SU-DHL-6 (cell line): ENCODE data around the gene TXNL1.

ENCODE experiments used
- H2AFZ ChIP-seq: fragments of 200-600 bp; sonication (generic); 2 replicates; pipeline ENCODE4 v1.6.1; 2014; ENCODE audit warnings: low read depth, mild to moderate bottlenecking, moderate library complexity, mixed read lengths, antibody characterized with exemption, low read length; ENCODE audit not compliant: severe bottlenecking
- H3F3A ChIP-seq: fragments of 200-600 bp; shearing (Covaris generic); 2 replicates; pipeline ENCODE4 v1.6.0; 2016; ENCODE audit warnings: antibody characterized with exemption, mild to moderate bottlenecking; ENCODE audit not compliant: insufficient read depth
- H3K27ac ChIP-seq: fragments of 200-600 bp; sonication (generic); 2 replicates; pipeline ENCODE4 v1.5.1; 2016; ENCODE audit warnings: low read depth, mild to moderate bottlenecking, low read length, moderate library complexity, mixed read lengths
- H3K27me3 ChIP-seq: fragments of 200-600 bp; sonication (generic), shearing (Covaris generic); 2 replicates; pipeline ENCODE4 v1.6.0; 2014; ENCODE audit warnings: mild to moderate bottlenecking, low read length
- H3K36me3 ChIP-seq: fragments of 200-600 bp; sonication (generic); 2 replicates; pipeline ENCODE4 v1.6.1; 2014; ENCODE audit warnings: mild to moderate bottlenecking, low read length, mixed read lengths
- H3K4me2 ChIP-seq: fragments of 300-600, 200-600 bp; shearing (Covaris generic), sonication (generic); 2 replicates; pipeline ENCODE4 v1.6.0; 2014; ENCODE audit warnings: low read length, low read depth, mild to moderate bottlenecking; ENCODE audit not compliant: poor library complexity, severe bottlenecking
- H3K4me3 ChIP-seq: fragments of 200-600 bp; sonication (generic); 2 replicates; pipeline ENCODE4 v1.5.1; 2014; ENCODE audit warnings: antibody characterized with exemption, low read length, mild to moderate bottlenecking, mixed read lengths; ENCODE audit not compliant: insufficient read depth, poor library complexity, severe bottlenecking
- H3K79me2 ChIP-seq: fragments of 200-600 bp; sonication (generic); 2 replicates; pipeline ENCODE4 v1.6.1; 2014; ENCODE audit warnings: mild to moderate bottlenecking, low read length, moderate library complexity; ENCODE audit not compliant: insufficient read depth
- H3K9ac ChIP-seq: fragments of 200-600 bp; sonication (generic); 2 replicates; pipeline ENCODE4 v1.7.0; 2014; ENCODE audit warnings: mild to moderate bottlenecking, low read length
- H3K9me2 ChIP-seq: fragments of 200-600 bp; sonication (generic); replicated peaks from 2 replicates; pipeline ENCODE4 v1.6.1; 2014; ENCODE audit warnings: low read length; ENCODE audit not compliant: insufficient read depth
- H3K9me3 ChIP-seq: fragments of 200-600 bp; sonication (generic); 2 replicates; pipeline ENCODE4 v1.6.1; 2014; ENCODE audit warnings: low read length, mixed read lengths; ENCODE audit not compliant: insufficient read depth
- H4K20me1 ChIP-seq: fragments of 200-600 bp; sonication (generic); 2 replicates; pipeline ENCODE4 v1.6.1; 2014; ENCODE audit warnings: low read depth, mild to moderate bottlenecking, antibody characterized with exemption, low read length, moderate library complexity, mixed read lengths
- CTCF ChIP-seq: fragments of 200-600 bp; sonication (generic); IDR thresholded peaks from one replicate; pipeline ENCODE4 v1.5.1; 2017; ENCODE audit warnings: antibody characterized with exemption, mild to moderate bottlenecking, low read length, moderate library complexity; ENCODE audit not compliant: insufficient read depth, poor library complexity, severe bottlenecking
- EZH2phosphoT487 ChIP-seq: fragments of 200-600 bp; sonication (generic), shearing (Covaris generic); conservative IDR thresholded peaks from 2 replicates; pipeline ENCODE4 v1.6.1; 2018; ENCODE audit warnings: mild to moderate bottlenecking, antibody characterized with exemption, low read length, moderate library complexity, mixed read lengths

The TXNL1 gene

GRCh38 chr18:56661360-56662062 is 23.1 kb upstream of the TXNL1 start:
- H3K9ac ChIP-seq: no peak overlapping the region
- no peak overlapping the region for H3K27ac ChIP-seq
- no peaks in the 10 kb centered on the region for H3K9me2 ChIP-seq
- no peaks in the 10 kb centered on the region for H3K27me3 ChIP-seq
- peaks cover 15% of the 10 kb centered on the region; the same call in 1 of the 2 replicates for H4K20me1 ChIP-seq
- H3K79me2 ChIP-seq: peaks cover 47% of the 10 kb centered on the region
- no peak overlapping the region for H2AFZ ChIP-seq
- TF ChIP-seq CTCF (no peak), EZH2phosphoT487 (no peak)
- 0 out of 2 replicates have a peak, but pooled peaks cover 2% of the 10 kb centered on the region for H3K36me3 ChIP-seq
- no peaks in the 10 kb centered on the region for H3F3A ChIP-seq
- no peaks in the 10 kb centered on the region for H3K9me3 ChIP-seq
- no peak overlapping the region for H3K4me3 ChIP-seq
- H3K4me2 ChIP-seq: no peak overlapping the region

DNA sequence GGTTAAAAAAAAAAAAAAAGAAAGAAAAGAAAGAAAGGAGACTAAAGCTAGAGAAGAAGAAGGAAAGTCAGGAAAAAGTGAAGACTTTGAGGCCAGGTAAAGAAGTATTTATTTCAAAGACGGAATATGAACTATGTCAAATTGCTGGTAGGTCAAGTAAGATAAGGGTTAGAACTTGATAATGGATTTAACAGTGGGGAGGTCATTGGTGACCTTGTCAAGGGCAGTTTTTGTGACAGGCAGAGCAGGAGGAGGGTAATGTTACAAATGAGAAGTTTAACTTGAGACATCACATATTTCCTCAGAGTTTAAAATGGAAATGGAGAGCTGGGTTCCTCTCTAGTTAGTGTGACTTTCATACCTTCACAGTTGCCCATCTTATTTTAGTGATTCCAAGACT is 22.3 kb upstream of the TXNL1 start:
- no peak overlapping the region for H3K4me2 ChIP-seq
- H3K4me3 ChIP-seq: no peak overlapping the region
- no peak overlapping the region for H3K9ac ChIP-seq
- H4K20me1 ChIP-seq: peaks cover 15% of the 10 kb centered on the region; the same call in 1 of the 2 replicates
- no peak overlapping the region for H3K27ac ChIP-seq
- H2AFZ ChIP-seq: no peak overlapping the region
- 0 out of 2 replicates have a peak, but pooled peaks cover 2% of the 10 kb centered on the region for H3K36me3 ChIP-seq
- no peaks in the 10 kb centered on the region for H3K9me3 ChIP-seq
- H3K27me3 ChIP-seq: no peaks in the 10 kb centered on the region
- no peak for TF ChIP-seq CTCF
- no peak for TF ChIP-seq EZH2phosphoT487
- no peaks in the 10 kb centered on the region for H3F3A ChIP-seq
- no peaks in the 10 kb centered on the region for H3K9me2 ChIP-seq
- H3K79me2 ChIP-seq: peaks cover 49% of the 10 kb centered on the region

GRCh38 chr18:56659111-56659510 is 20.7 kb upstream of the TXNL1 start:
- H3K36me3 ChIP-seq: 0 out of 2 replicates have a peak, but pooled peaks cover 2% of the 10 kb centered on the region
- no peaks in the 10 kb centered on the region for H3F3A ChIP-seq
- H3K27me3 ChIP-seq: no peaks in the 10 kb centered on the region
- H2AFZ ChIP-seq: no peak overlapping the region
- peaks cover 15% of the 10 kb centered on the region; the same call in 1 of the 2 replicates for H4K20me1 ChIP-seq
- no peaks in the 10 kb centered on the region for H3K9me3 ChIP-seq
- TF ChIP-seq EZH2phosphoT487 (no peak), CTCF (no peak)
- no peaks in the 10 kb centered on the region for H3K9me2 ChIP-seq
- no peak overlapping the region for H3K9ac ChIP-seq
- H3K79me2 ChIP-seq: peaks cover 59% of the 10 kb centered on the region
- H3K4me3 ChIP-seq: no peak overlapping the region
- H3K27ac ChIP-seq: no peak overlapping the region
- no peak overlapping the region for H3K4me2 ChIP-seq
